Activated CD8-positive, alpha-beta T cell treated with anti-CD3 and anti-CD28 coated beads for 36 hours (primary cell): Measurements from ENCODE around the gene NHLH2. TPM values are rescaled to one million over a fixed set of nuclear protein-coding genes. Genes with fewer than 3 reads are reported as not detected.

Source experiments
- ATAC-seq: fragments of 200-7000 bp; cut with Tn5 transposase; one replicate; pipeline ENCODE4 v1.10.0; 2021; ENCODE audit warnings: mild to moderate bottlenecking, moderate library complexity
- CTCF ChIA-PET: fragments of 350-600 bp; sonication (Branson Sonifier 250); formaldehyde crosslinking; loops from one replicate; lab custom pipeline; 2021; ENCODE audit warnings: antibody characterized with exemption; lab: Charles Lee
- POLR2A ChIA-PET: fragments of 350-600 bp; sonication (Branson Sonifier 250); formaldehyde crosslinking; loops from one replicate; lab custom pipeline; 2021; ENCODE audit warnings: antibody characterized with exemption; lab: Charles Lee
- DNase-seq: peaks from one replicate; pipeline ENCODE4 v3.0.0-alpha.2; 2020
- H3K27ac Mint-ChIP-seq: one replicate; pipeline ENCODE4 v1.8.0; 2021; ENCODE audit warnings: mild to moderate bottlenecking, mixed read lengths
- H3K27me3 Mint-ChIP-seq: one replicate; pipeline ENCODE4 v1.8.0; 2021; ENCODE audit warnings: mixed read lengths
- H3K36me3 Mint-ChIP-seq: one replicate; pipeline ENCODE4 v1.8.0; 2021; ENCODE audit warnings: low read depth, mixed read lengths
- H3K4me1 Mint-ChIP-seq: one replicate; pipeline ENCODE4 v1.8.0; 2021; ENCODE audit warnings: low read depth, mixed read lengths
- H3K4me3 Mint-ChIP-seq: one replicate; pipeline ENCODE4 v1.8.0; 2021; ENCODE audit warnings: mild to moderate bottlenecking, moderate library complexity, mixed read lengths
- H3K9me3 Mint-ChIP-seq: one replicate; pipeline ENCODE4 v1.8.0; 2021; ENCODE audit warnings: mixed read lengths
- CTCF ChIP-seq: fragments of 200-600 bp; IDR thresholded peaks from one replicate; pipeline ENCODE4 v1.8.0; 2022; ENCODE audit warnings: antibody characterized with exemption, mild to moderate bottlenecking
- intact Hi-C: fragments of 100-400 bp; cut with micrococcal nuclease; formaldehyde crosslinking; loops from one replicate; pipeline ENCODE4 v1.10.0; 2022
- total RNA-seq, 2 experiments: library from RNA; stranded (reverse); gene quantifications; one replicate each; pipeline ENCODE4 v1.2.3, GENCODE V29; 2021

The NHLH2 gene
- total RNA-seq, 2 experiments from 2014 or later = not detected

DNA sequence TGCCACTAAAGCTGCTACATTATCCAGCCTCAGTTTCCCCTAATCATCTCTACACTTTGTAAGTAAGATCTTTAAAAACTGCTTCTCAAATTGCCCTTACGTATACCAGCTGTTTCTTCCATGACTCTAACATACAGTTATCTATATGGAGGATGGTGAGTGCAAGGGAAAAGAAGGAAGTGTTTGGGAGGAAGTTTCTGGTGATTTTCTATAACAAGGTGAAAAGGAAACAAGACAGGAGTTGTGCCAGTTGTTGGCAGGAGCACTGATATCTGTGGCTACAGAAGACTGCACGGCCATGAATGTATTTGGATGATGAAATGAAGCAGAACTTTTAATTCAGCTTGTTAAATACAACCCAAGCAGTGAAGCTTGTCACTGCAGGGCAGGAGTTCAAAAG, 32.3 kb upstream of the NHLH2 start:
- CTCF ChIA-PET = no interaction called here
- DNase-seq (no peak), ATAC-seq (no peak)
- peaks cover 18% of the 10 kb centered on the region for H3K27me3 Mint-ChIP-seq
- H3K27ac Mint-ChIP-seq = no peak overlapping the region
- no peaks in the 10 kb centered on the region for H3K36me3 Mint-ChIP-seq
- H3K4me3 Mint-ChIP-seq = no peak overlapping the region
- TF ChIP-seq CTCF = no peak
- no peaks in the 10 kb centered on the region for H3K9me3 Mint-ChIP-seq
- no peaks in the 10 kb centered on the region for H3K4me1 Mint-ChIP-seq
- intact Hi-C loops = no loop called here
- POLR2A ChIA-PET = no interaction called here

DNA sequence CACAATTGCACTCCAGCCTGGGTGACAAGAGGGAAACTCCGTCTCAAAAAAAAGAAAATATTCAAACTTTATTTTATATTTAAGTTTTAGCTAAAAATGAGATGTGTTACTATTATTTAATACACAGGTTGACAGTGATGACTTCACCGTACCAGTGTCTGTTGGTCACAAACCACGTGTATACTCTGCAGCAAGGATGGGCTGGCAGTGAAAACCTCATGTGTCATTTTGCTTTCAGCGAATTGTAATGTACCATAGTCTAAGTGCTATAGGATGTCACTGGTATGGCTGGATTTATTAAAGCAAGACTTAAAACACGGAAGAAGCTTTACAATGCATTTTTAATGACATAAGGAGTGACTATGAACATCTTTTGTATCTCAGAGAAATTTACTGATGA, 28.1 kb upstream of the NHLH2 start:
- H3K36me3 Mint-ChIP-seq = no peaks in the 10 kb centered on the region
- ChIA-PET POLR2A (no interaction called here), CTCF (no interaction called here)
- H3K9me3 Mint-ChIP-seq = no peaks in the 10 kb centered on the region
- H3K4me1 Mint-ChIP-seq = no peaks in the 10 kb centered on the region
- intact Hi-C loops = no loop called here
- peaks cover 13% of the 10 kb centered on the region for H3K27me3 Mint-ChIP-seq
- no peak overlapping the region for H3K27ac Mint-ChIP-seq
- DNase-seq (no peak), ATAC-seq (no peak)
- H3K4me3 Mint-ChIP-seq = no peak overlapping the region
- no peak for TF ChIP-seq CTCF

DNA sequence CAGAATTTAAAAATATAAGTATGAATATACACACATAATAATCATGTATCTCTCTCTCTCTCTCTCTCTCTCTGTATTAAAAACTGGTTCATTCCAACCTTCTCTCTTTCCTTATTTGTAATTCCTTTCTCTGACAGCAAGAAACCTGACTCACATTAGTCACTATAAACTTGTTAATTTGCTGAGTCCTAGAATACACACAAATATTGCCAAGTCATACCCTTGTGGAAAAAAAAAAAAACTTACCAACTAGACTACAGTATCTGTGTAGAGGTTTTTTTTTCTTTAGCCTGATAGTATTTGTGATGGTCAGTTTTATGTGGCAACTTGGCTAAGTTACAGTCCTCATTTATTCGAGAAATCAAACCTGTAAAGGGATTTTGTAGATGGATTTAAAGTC, 26.3 kb upstream of the NHLH2 start:
- Mint-ChIP-seq H3K4me1 (no peaks in the 10 kb centered on the region), H3K36me3 (no peaks in the 10 kb centered on the region), H3K9me3 (no peaks in the 10 kb centered on the region), H3K27me3 (peaks cover 16% of the 10 kb centered on the region), H3K27ac (no peak overlapping the region), H3K4me3 (no peak overlapping the region)
- TF ChIP-seq CTCF = no peak
- ATAC-seq (no peak), DNase-seq (no peak)
- ChIA-PET POLR2A (no interaction called here), CTCF (no interaction called here)
- intact Hi-C loops = no loop called here

DNA sequence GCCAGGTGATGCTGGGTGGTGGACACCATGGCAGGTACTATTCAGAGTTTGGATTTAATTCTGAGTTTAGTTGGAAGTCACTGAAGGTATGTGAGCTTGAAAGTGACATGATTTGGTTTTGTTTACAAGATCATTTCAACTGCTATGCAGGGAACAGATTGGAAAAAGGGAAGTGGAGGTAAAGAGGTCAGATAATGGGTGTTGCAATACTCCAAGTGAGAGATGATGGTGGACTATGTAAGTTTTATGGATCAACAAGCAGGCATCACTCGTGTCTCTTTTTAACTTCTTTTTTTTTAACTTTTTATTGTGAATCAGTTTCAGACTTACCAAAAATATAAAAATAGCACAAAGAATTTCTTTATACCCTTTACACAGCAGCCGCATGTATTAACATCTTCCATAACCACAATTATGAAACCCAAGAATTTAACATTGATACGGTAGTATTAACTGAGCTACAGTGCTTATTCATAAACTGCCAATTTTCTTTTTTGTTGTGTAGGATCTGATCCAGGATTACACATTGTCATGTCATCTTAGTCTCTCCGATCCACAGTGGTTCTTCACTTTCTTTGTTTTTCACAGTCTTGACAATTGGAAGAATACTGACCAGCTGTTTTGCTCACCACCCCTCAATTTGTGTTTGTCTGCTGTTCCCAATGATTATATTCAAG, 24.9 kb upstream of the NHLH2 start:
- intact Hi-C loops = no loop called here
- Mint-ChIP-seq H3K27me3 (peaks cover 15% of the 10 kb centered on the region), H3K36me3 (no peaks in the 10 kb centered on the region), H3K27ac (no peak overlapping the region), H3K4me1 (no peaks in the 10 kb centered on the region), H3K4me3 (no peak overlapping the region), H3K9me3 (no peaks in the 10 kb centered on the region)
- ChIA-PET POLR2A (no interaction called here), CTCF (no interaction called here)
- TF ChIP-seq CTCF = no peak
- ATAC-seq (no peak), DNase-seq (no peak)

DNA sequence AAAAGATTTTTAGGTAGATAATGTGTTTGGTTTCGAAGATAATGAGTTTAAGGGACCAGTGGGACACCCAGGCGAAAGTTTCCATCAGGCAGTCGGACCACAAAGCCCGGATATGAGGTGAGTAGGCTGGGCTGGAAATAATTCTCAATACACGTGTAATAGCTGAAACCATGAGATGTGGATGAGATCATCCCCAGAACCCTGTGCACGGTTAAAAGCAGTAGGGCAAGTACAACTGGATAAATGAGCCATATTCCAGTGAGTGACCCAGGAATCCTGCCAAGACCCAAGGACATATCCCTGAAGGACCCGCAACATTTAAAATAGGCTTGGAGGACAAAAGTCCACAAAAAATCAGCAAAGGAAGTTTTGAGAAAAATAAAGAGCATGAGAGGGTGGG, 21.5 kb upstream of the NHLH2 start:
- ChIA-PET POLR2A (no interaction called here), CTCF (interaction anchor here (1.3 kb wide), 1 partner anchor 156 kb away, joined by 3 read pairs; no protein-coding TSS in a partner anchor)
- Mint-ChIP-seq H3K27ac (no peak overlapping the region), H3K4me3 (no peak overlapping the region), H3K9me3 (no peaks in the 10 kb centered on the region), H3K27me3 (peaks cover 21% of the 10 kb centered on the region), H3K4me1 (no peaks in the 10 kb centered on the region), H3K36me3 (no peaks in the 10 kb centered on the region)
- intact Hi-C loops = no loop called here
- no peak for ATAC-seq
- DNase-seq = no peak
- TF ChIP-seq CTCF = no peak
